GM19035 (cell line): ENCODE results near the gene WDR33.

Experiments used
- ATAC-seq: cut with Tn5 transposase; IDR thresholded peaks from one replicate; pipeline ENCODE4 v1.9.1; 2021; ENCODE audit not compliant: unreplicated experiment

The WDR33 gene

GRCh38 chr2:127674241-127675209 lies 136.4 kb downstream of the WDR33 start:
- no peak for ATAC-seq

DNA sequence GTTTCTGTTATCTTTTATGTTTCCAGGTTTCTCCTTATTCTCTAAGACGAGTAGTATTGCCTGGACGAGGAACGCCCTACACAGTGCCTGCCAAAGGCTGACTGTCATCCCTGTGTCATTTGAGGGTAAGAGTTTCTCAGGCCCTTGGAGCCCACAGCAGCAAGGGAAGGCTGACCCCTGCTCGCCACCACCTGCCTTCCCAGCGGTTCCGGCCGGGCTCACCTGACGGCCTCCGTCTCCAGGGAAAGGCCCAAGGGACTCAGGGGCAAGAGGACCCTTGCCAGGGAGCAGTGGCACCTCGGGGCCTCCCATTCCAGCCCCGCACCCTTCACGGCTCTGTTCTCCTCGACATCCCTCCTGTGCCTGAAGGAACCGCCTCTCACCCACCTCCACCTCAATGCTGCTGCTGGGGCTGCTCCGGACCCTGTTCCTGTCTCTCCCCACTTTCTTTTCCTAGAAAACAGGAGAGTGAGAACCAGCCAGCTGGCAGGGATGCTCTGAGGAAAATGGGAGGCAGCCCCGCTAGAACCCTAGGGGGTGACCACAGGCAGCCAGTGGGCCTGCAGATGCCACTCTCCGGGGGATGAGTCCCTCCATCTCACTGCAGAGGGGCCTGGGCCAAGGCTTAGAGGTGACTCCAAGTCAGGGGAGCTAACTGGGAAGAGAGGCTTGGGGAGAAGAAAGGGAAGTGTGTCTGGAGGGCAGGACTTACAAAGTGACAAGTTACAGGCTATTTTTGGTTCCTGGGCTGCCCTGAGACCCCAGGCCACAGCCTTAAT lies 137.5 kb downstream of the WDR33 start:
- no peak for ATAC-seq

DNA sequence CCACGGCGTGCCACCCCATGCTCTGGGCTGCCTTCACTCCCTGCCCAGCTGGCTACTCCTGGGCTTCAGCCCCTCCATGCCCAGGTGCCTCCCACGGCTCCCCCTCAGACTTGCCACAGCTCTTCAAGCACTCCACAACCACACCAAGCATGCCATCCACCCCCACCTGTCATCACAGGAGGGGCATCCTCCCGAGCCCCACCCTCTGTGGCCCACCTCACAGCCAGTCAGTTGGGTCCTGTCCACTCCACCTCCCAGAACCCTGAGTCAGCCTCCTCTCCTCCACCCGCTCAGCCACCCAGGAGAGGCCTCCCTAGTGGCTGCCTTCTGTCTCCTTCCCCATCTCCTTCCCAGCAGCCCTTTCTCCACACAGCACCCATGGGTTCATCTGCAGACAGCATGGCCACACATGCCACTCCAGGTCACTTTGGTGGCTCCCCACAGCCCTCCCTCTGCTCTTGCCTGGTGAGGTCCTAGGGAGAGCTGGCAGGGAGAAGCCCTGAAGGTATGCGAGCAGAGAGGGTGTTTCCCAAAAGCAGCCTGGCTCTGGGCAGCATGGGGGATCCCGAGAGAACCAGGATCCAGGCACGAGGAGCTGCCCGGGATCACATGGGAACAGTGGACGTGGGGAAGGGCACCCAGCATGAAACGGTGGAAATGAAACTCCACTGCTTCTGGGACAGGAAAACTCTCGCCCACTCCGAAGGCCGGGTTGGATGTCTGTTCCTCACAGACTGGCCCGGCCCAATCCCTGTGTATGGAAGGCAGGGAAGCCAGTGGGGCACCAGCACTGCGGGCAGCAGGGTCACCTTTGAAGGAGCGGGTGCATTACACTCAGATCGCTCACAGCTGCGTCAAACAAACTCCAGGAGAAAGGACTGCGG lies 138.4 kb downstream of the WDR33 start:
- no peak for ATAC-seq

DNA sequence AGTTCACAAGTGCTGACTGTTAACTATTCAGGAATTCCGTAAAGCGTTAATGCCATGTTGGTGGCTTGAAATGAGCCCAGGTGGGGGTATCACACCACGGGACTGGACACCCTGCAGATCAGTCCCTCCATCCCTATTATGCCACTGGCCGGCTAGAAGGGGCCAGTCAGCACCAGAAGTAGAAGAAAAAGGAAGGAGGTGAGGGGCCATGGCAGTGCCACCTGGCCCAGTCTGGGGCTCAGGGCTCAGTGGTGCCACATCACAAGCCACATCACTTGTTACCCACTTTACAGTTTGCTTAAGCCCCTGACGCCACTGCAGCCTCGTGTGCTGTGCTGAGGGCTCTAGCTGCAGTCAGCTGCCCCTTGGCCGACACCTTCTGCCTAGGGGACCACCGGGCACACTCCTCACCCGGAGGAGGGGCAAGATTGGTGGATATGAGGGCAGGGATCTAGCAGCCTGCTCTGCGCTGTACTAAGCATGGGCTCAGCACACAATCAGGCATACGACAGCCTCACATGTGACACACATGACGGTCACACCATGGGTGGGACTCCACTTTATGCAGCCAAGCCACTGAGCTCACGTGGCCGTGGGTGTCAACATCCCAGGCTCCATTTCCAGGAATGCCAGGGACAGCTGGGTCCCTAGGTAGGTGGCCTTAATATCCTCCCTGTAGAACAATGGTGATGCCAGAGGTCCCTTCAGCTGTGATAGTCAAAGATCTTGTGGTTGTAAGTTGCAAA lies 139.2 kb downstream of the WDR33 start:
- ATAC-seq: no peak

- ATAC-seq: no peak
Measured at GRCh38 chr2:127670957-127671290, 140.0 kb downstream of the WDR33 start.

DNA sequence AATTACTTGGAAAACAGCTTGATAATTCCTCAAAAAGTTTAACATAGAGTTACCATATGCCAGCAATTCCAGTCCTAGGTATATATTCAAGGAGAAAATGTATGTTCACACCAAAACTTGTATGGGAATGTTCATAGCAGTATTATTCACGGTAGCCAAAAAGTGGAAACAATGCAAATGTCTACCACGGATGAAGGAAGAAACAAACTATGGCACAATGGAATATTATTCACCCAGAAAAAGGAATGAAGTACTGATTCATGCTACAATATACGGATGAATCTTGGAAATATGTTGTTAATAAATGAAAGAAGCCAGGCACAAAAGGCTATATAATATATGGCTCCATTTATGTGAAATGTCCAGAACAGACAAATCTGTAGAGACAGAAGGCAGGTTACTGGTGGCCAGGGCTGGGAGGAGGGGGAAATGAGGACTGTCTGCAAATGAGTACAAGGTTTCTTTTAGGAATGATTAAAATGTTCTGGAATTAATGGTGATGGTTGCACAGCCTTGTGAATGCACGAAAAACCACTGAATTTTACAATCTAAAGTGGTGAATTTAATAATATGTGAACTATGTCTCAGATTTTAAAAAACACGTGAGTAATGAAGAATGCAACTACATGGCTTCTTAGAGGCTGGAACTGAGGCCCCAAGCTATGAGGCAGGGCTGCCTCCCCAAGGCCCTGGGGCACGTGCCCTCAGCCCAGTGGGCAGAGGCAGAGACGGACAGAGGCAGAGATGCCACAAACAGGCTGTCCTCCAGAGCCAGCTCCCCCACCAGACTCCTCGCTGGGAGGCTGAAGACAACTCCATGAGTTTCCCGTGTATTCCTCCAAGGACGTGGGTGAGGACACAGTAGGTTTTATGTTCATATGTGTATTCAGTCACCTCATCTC lies 140.7 kb downstream of the WDR33 start:
- no peak for ATAC-seq

GRCh38 chr2:127669056-127669455 lies 141.9 kb downstream of the WDR33 start:
- no peak for ATAC-seq

DNA sequence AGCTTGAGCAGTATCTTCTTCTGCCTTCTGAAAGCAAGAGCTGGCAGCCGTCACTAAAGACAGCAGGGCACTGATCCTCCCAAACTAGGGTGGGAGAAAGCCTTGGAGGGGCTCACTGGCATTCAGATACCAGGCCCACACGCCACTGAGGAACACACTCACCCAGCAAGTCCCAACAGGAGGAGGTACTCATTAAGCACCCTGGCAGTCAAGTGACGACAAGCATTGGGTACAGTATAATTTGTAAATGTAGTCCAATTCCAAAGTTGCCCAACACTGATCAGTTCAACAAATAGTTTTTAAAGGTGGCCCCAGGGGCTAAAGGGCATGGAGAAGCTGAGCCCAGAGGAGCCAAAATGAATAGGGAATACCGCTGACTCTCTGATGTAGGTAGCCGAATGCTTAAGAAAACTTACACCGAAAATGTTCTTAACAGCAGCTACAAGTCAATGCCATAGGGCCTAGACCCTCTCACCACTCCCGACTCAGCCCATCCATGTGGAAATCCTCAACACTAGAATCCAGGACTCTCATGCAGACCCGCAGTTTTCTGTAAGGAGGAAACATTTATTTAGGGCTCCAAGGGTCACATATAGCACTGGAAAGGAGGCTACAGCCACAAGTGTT lies 145.6 kb downstream of the WDR33 start:
- no peak for ATAC-seq

DNA sequence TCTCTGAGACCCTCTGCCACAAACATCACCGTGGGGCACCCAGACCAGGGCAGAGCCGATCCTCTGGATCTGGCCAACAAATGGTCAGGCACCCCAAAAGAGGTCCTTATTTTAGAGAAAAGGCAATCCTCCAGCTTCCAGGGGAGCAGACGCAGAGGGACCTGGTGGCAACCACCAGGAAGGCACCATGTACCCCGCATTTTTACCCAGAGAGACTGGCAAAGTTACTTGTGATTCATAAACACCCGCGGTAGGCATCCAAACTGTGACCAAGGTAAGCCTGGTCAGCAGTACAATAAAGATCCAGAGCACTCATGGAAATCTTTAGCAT lies 146.1 kb downstream of the WDR33 start:
- no peak for ATAC-seq

GRCh38 chr2:127664065-127664894 lies 146.7 kb downstream of the WDR33 start:
- no peak for ATAC-seq

GRCh38 chr2:127663566-127664064 lies 147.4 kb downstream of the WDR33 start:
- ATAC-seq: no peak

- no peak for ATAC-seq
Measured at GRCh38 chr2:127662937-127663565, 147.9 kb downstream of the WDR33 start.

DNA sequence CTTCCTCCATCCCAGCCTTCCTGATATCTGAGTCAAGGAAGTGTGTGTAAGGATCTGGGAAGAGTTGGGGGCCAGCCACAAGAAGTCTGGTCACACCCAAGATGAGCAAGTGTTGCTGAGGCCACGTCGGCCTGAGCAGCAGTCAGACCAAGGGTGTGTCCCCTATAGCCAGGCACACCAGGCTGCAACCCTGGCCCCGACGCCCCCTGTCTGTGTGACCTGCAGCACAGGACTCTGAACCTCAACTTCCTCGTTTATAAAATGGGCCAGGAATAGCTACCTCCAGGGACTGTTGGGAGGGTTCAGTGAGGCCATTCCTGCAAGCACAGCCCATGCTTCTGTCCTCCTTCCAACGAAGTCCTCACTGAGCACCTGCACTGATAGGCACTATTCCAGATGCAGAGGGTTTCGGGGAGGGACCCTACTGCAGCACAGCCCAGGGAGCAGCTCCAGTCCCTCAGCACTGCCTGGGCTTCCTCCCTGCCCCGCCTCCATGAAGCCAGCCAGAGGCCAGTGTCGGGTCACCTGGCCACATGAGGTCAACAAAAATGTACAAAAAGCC lies 148.9 kb downstream of the WDR33 start:
- ATAC-seq: no peak

DNA sequence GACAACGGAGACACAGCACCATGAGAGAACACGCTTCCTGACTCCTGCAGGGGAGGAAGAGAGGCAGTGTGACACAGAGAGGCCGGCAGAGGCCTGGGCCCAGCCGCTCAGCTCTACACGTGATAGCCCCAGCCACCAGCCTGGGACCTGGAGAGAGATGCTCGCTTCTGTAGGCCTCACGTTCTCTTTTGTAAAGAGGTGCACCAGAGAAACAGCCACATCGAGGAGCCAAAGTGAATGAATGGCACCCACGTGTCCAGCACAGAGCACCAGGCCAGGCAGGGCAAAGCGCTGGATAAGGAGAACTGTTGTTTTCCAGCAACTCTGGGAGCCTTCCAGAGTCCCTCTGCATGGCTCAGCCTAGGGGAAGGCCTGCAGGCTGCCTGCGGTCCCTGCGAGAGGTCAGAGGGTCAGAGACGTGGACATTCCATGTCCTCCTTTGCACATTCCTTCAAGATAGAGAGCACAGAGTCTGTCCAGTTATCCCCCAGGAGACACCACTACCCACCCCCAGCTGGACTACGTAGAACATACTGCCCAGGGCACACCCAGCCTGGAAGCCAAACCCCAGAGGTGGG lies 149.8 kb downstream of the WDR33 start:
- ATAC-seq: no peak

GRCh38 chr2:127660291-127660578 lies 150.7 kb downstream of the WDR33 start:
- no peak for ATAC-seq

DNA sequence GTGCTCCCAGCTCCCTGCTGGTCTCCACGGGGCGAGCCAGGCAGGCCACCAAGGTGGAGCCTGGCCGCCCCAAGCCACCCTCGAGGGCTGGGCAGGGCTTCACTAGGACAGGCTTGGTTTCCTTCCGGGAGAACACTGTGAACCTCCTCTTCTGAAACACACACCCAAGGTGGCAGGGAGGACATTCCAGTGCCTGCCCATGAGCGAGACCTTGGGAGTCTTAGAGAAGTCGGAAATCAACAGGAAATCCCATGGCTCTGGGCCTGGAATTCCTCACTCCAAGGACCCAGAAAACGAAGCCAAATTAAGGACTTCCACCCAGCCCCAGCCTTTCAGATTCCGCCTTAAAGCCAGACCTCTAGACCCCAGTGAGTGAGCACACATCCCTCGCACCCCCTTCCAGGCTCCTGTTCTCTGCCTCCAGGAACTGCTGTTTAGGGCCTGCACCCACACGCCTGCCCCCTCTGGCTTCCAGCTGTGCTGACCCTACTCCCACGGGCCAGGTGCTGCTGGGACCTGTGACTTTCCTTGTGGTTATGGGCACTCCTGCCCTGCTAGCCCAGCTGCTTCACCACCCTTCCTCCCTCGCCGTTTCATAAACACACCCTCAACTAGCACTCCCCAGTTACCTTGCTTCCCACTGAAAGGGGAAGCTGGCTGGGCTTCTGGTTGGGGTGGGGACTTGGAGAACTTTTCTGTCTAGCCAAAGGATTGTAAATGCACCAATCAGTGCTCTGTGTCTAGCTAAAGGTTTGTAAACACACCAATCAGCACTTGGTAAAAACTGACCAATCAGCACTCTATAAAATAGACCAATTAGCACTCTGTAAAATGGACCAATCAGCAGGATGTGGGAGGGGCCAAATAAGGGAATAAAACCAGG lies 151.3 kb downstream of the WDR33 start:
- no peak for ATAC-seq
